HCT116 (cell line): Measurements from ENCODE around the gene ELAVL3. TPM values are rescaled to one million over a fixed set of nuclear protein-coding genes. Genes with fewer than 3 reads are reported as not detected.

Source experiments
- ATAC-seq: fragments of 200-7000 bp; cut with Tn5 transposase; 2 replicates; pipeline ENCODE4 v1.9.1; 2020; ENCODE audit warnings: mild to moderate bottlenecking, moderate library complexity
- BruUV-seq: library from RNA; stranded (reverse); fragments of 400-500 nt; replicated peaks from 2 replicates; lab custom pipeline; 2021; lab: Mats Ljungman, UMichigan
- CTCF ChIA-PET: fragments of 300-600 bp; sonication (Branson Sonifier 250); formaldehyde crosslinking; loops from one replicate; lab custom pipeline; 2021; ENCODE audit warnings: antibody characterized with exemption; lab: Charles Lee
- POLR2A ChIA-PET: fragments of 300-600, 350-600 bp; sonication (Branson Sonifier 250); formaldehyde crosslinking; loops from one replicate; lab custom pipeline; 2021; ENCODE audit warnings: antibody characterized with exemption; lab: Charles Lee
- RAD21 ChIA-PET, 2 experiments: fragments of 300-600 bp; sonication (Branson Sonifier 250); formaldehyde crosslinking; loops; one replicate each; lab custom pipeline; 2023; ENCODE audit warnings: low total read pairs in 2 of 2; ENCODE audit not compliant: uncharacterized antibody in 2 of 2, unreplicated experiment in 2 of 2, low non-redundant PET in 1 of 2; lab: Charles Lee
- DNase-seq: peaks from one replicate; pipeline ENCODE4 v3.0.0-alpha.2; 2010; ENCODE audit warnings: low read depth, low spot score
- H2AFZ ChIP-seq: fragments of 200-600 bp; shearing (Covaris generic), sonication (generic); 2 replicates; pipeline ENCODE4 v1.6.1; 2017; ENCODE audit warnings: low read depth, mixed run types, mixed read lengths, antibody characterized with exemption, low read length; ENCODE audit not compliant: poor library complexity, severe bottlenecking
- H3K27ac ChIP-seq: 2 replicates; pipeline ENCODE4 v1.5.1; 2012; ENCODE audit warnings: low read depth, low read length
- H3K27me3 ChIP-seq: fragments of 200-600 bp; sonication (generic); 2 replicates; pipeline ENCODE4 v1.6.1; 2016; ENCODE audit warnings: mixed run types, low read length, mixed read lengths; ENCODE audit not compliant: insufficient read depth
- H3K36me3 ChIP-seq, 2 experiments: fragments of 200-500 bp in 1 of 2; fragments of 200-600 bp in 1 of 2; sonication (Bioruptor generic) in 1 of 2; sonication (generic) in 1 of 2; 2 replicates each; pipeline versions ENCODE4 v1.5.1 to v1.6.1; 2014 to 2016; ENCODE audit warnings: low read length in 2 of 2, inconsistent platforms in 1 of 2, mixed read lengths in 1 of 2, mixed run types in 1 of 2; ENCODE audit not compliant: insufficient read depth in 2 of 2, control insufficient read depth in 1 of 2
- H3K4me1 ChIP-seq, 2 experiments: fragments of 200-600 bp in 1 of 2; sonication (generic) in 1 of 2; 2 replicates each; pipeline versions ENCODE4 v1.5.1 to v1.6.1; 2012 to 2017; ENCODE audit warnings: low read length in 2 of 2, inconsistent platforms in 1 of 2, mild to moderate bottlenecking in 1 of 2, mixed read lengths in 1 of 2, mixed run types in 1 of 2, moderate library complexity in 1 of 2; ENCODE audit not compliant: insufficient read depth in 2 of 2, control insufficient read depth in 1 of 2
- H3K4me2 ChIP-seq: fragments of 200-600 bp; sonication (generic); 2 replicates; pipeline ENCODE4 v1.6.1; 2017; ENCODE audit warnings: mixed run types, low read length, mixed read lengths
- H3K4me3 ChIP-seq, 2 experiments: fragments of 200-600 bp in 1 of 2; sonication (generic) in 1 of 2; replicated peaks in 1 of 2; 2 replicates each; pipeline ENCODE4 v1.5.1; 2011 to 2016; ENCODE audit warnings: low read length in 2 of 2, control low read depth in 1 of 2, low read depth in 1 of 2, mild to moderate bottlenecking in 1 of 2, mixed read lengths in 1 of 2, mixed run types in 1 of 2
- H3K79me2 ChIP-seq: fragments of 200-600 bp; sonication (generic); 2 replicates; pipeline ENCODE4 v1.6.1; 2017; ENCODE audit warnings: mild to moderate bottlenecking, mixed run types, low read length, moderate library complexity, mixed read lengths; ENCODE audit not compliant: insufficient read depth
- H3K9ac ChIP-seq: fragments of 200-600 bp; sonication (generic); 2 replicates; pipeline ENCODE4 v1.6.1; 2016; ENCODE audit warnings: low read length, mixed read lengths
- H3K9me2 ChIP-seq: fragments of 200-600 bp; sonication (generic), shearing (Covaris generic); 2 replicates; pipeline ENCODE4 v1.6.1; 2017; ENCODE audit warnings: mixed run types, mild to moderate bottlenecking, moderate library complexity; ENCODE audit not compliant: insufficient read depth
- H3K9me3 ChIP-seq, 2 experiments: fragments of 200-500 bp in 1 of 2; fragments of 200-600 bp in 1 of 2; sonication (Bioruptor generic) in 1 of 2; sonication (generic) in 1 of 2; 2 replicates each; pipeline ENCODE4 v1.6.1; 2014 to 2017; ENCODE audit warnings: low read length in 2 of 2, mixed read lengths in 2 of 2, inconsistent platforms in 1 of 2, low read depth in 1 of 2, mild to moderate bottlenecking in 1 of 2, mixed run types in 1 of 2, moderate library complexity in 1 of 2; ENCODE audit not compliant: control insufficient read depth in 1 of 2, insufficient read depth in 1 of 2
- H4K20me1 ChIP-seq: fragments of 200-600 bp; sonication (generic), shearing (Covaris generic); 2 replicates; pipeline ENCODE4 v1.6.1; 2017; ENCODE audit warnings: mixed run types, mild to moderate bottlenecking, moderate library complexity; ENCODE audit not compliant: insufficient read depth
- CEBPB ChIP-seq: IDR thresholded peaks from 2 replicates; pipeline ENCODE4 v1.6.1; 2012; ENCODE audit warnings: low read depth
- ELF1 ChIP-seq: IDR thresholded peaks from 2 replicates; pipeline ENCODE4 v1.6.1; 2012; ENCODE audit warnings: low read depth, borderline replicate concordance
- POLR2A ChIP-seq: IDR thresholded peaks from 2 replicates; pipeline ENCODE4 v1.7.0; 2011; ENCODE audit warnings: borderline replicate concordance; ENCODE audit not compliant: insufficient read depth, insufficient read length; ENCODE audit errors: extremely low read depth
- SRF ChIP-seq: IDR thresholded peaks from 2 replicates; pipeline ENCODE4 v1.6.1; 2012; ENCODE audit warnings: low read depth
- intact Hi-C: fragments of 100-400 bp; cut with micrococcal nuclease; formaldehyde crosslinking; loops from 2 replicates; pipeline ENCODE4 v1.10.0; 2022
- total RNA-seq: library from RNA; stranded (reverse); gene quantifications from one replicate; pipeline ENCODE4 v1.2.1, GENCODE V29; 2021; ENCODE audit not compliant: unreplicated experiment

The ELAVL3 gene
- total RNA-seq, 1 experiment from 2014 or later, result 0.05 TPM

DNA sequence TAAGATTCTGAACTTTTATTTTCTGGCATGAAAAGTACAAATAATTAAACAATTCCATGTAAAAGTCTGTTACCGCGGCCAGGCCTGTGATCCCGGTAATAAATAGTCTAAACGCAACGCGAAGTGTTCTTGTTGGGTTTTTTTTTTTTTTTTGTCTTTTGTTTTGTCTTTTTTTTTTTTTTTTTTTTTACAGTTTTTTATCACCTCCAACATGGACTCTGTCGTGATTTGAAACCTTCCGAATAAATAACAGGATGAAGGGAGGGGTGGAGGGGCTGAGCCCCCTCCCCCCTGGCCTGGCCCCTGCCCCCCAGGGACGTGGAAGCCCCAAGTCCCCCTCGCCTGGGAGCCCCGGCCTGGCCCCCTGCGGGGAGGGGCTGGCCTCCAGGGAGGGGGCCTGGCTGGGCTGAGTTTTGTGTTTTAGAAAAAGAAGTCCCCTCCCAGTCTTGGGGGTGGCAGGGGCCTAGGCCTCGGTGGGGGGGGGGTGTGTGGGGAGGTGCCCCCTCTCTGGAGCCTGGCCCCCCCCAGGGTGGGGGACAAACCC, 29.4 kb downstream of the ELAVL3 start:
- DNase-seq (no peak), ATAC-seq (no peak)
- H3K4me2 ChIP-seq, result no peak overlapping the region
- H3K4me3 ChIP-seq, result no peak overlapping the region
- intact Hi-C loops, result no loop called here
- TF ChIP-seq POLR2A, result no peak
- H4K20me1 ChIP-seq, result no peaks in the 10 kb centered on the region
- no peaks in the 10 kb centered on the region for H3K79me2 ChIP-seq
- no peaks in the 10 kb centered on the region for H3K9me2 ChIP-seq
- no TSS peak for BruUV-seq
- H2AFZ ChIP-seq, result no peak overlapping the region
- H3K9ac ChIP-seq, result no peak overlapping the region
- no peaks in the 10 kb centered on the region for H3K4me1 ChIP-seq
- CTCF ChIA-PET, result interaction anchor here (1.1 to 1.7 kb wide), 2 partner anchors 70 to 158 kb away, joined by 4 to 7 read pairs; no protein-coding TSS in a partner anchor
- no peaks in the 10 kb centered on the region for H3K9me3 ChIP-seq
- no peaks in the 10 kb centered on the region for H3K27me3 ChIP-seq
- RAD21 ChIA-PET, result no interaction called here
- peaks cover 7 to 21% of the 10 kb centered on the region in 2 experiments; a peak in 2 of 4 replicates for H3K36me3 ChIP-seq
- H3K27ac ChIP-seq, result no peak overlapping the region
- POLR2A ChIA-PET, result no interaction called here

DNA sequence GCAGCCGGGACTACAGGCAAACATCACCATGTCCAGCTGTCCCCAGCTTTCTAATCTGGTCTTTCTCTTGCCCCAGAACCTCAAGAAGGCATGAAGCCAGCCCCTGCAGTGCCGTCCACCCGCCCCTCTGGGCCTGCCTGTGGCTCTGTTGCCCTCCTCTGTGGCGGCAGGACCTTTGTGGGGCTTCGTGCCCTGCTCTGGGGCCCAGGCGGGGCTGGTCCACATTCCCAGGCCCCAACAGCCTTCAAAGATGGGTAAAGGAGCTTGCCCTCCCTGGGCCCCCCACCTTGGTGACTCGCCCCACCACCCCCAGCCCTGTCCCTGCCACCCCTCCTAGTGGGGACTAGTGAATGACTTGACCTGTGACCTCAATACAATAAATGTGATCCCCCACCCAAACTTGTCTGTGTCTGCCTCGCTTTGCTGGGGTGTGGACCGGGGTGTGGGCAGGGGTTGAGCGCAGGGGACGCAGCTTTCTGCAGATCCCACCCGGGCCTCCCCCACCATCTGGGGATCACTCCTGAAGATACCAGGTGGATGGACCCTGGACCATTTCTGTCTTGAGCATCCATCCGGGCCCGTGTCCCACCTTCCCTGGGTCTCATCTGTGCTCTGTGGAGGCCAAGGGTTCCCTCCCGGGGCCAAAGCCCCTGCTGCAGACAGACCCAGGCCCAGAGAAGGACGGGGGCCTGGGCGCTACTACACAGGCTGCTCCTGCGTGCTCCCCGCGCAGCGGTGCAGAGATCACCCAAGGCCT, 30.1 kb downstream of the ELAVL3 start:
- peaks cover 7 to 21% of the 10 kb centered on the region in 2 experiments; a peak in 2 of 4 replicates for H3K36me3 ChIP-seq
- H3K9me3 ChIP-seq, result no peaks in the 10 kb centered on the region
- no peaks in the 10 kb centered on the region for H3K27me3 ChIP-seq
- no peak overlapping the region for H3K27ac ChIP-seq
- no peaks in the 10 kb centered on the region for H4K20me1 ChIP-seq
- ATAC-seq, result no peak
- no peak overlapping the region for H3K4me3 ChIP-seq
- BruUV-seq, result no TSS peak
- TF ChIP-seq CEBPB, result no peak
- no peak for TF ChIP-seq SRF
- TF ChIP-seq ELF1, result no peak
- POLR2A ChIA-PET, result interaction anchor here (1.4 to 1.6 kb wide), 2 partner anchors 15 to 76 kb away, joined by 3 to 4 read pairs; partner anchors contain the start of genes ODAD3, PRKCSH and SWSAP1
- no peaks in the 10 kb centered on the region for H3K9me2 ChIP-seq
- no peak overlapping the region for H3K4me2 ChIP-seq
- intact Hi-C loops, result no loop called here
- RAD21 ChIA-PET, result no interaction called here
- DNase-seq, result no peak
- CTCF ChIA-PET, result no interaction called here
- H3K79me2 ChIP-seq, result no peaks in the 10 kb centered on the region
- H2AFZ ChIP-seq, result no peak overlapping the region
- no peaks in the 10 kb centered on the region for H3K4me1 ChIP-seq
- H3K9ac ChIP-seq, result no peak overlapping the region
